ENCODE results near the gene BDKRB1. TPM values are rescaled to one million over a fixed set of nuclear protein-coding genes. Genes with fewer than 3 reads are reported as not detected.
A peak's percentile ranks its signal among the peaks of the same experiment; 100 is the strongest.

The BDKRB1 gene
- total RNA-seq, 4 donors from 2014 or later, result 0.63 to 2.4 (median 2.2) TPM; not detected in 1

DNA sequence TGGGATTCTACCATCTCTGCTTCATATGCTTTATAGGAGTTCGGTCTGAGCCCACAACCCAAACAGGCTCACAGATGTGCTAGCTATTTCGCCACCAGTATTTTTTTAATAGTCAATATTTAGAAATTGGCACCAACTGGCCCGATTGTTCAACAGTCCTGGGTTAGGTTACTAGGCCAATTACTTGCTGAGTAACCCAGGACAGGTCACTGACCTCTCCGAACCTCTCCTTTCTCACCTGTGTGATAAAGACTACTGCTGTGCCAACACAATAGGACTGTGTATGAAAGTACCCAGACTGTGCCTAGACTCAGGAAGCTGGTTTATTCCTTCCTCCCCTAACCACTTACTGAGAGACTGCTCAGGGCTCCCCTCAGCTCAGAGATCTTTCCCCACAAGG is 43.1 kb upstream of the BDKRB1 start:
- TF ChIP-seq, protein P1, sequence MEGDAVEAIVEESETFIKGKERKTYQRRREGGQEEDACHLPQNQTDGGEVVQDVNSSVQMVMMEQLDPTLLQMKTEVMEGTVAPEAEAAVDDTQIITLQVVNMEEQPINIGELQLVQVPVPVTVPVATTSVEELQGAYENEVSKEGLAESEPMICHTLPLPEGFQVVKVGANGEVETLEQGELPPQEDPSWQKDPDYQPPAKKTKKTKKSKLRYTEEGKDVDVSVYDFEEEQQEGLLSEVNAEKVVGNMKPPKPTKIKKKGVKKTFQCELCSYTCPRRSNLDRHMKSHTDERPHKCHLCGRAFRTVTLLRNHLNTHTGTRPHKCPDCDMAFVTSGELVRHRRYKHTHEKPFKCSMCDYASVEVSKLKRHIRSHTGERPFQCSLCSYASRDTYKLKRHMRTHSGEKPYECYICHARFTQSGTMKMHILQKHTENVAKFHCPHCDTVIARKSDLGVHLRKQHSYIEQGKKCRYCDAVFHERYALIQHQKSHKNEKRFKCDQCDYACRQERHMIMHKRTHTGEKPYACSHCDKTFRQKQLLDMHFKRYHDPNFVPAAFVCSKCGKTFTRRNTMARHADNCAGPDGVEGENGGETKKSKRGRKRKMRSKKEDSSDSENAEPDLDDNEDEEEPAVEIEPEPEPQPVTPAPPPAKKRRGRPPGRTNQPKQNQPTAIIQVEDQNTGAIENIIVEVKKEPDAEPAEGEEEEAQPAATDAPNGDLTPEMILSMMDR (IDR thresholded peaks at IDR 0.05), result no peak
- TF ChIP-seq POLR2A (IDR thresholded peaks at IDR 0.05) (no peak), EP300 (IDR thresholded peaks at IDR 0.05) (no peak)
- Histone ChIP-seq H3K4me3 (no peak overlapping the region), H3K27me3 (no peaks in the 10 kb centered on the region), H3K4me1 (peaks cover 0 to 37% (median 0%) of the 10 kb centered on the region in 4 donors), H3K9me3 (peaks cover 0 to 24% (median 0%) of the 10 kb centered on the region in 4 donors), H3K27ac (peak overlapping the region in 1 of 4 donors; percentile 15), H3K36me3 (peaks cover 0 to 16% (median 0%) of the 10 kb centered on the region in 3 donors)
- no peak for DNase-seq (ENCODE audit: low spot score in 2 of 2)
- 95% methylated on average over 4 of the region's 4 CpGs for WGBS, 2 donors

DNA sequence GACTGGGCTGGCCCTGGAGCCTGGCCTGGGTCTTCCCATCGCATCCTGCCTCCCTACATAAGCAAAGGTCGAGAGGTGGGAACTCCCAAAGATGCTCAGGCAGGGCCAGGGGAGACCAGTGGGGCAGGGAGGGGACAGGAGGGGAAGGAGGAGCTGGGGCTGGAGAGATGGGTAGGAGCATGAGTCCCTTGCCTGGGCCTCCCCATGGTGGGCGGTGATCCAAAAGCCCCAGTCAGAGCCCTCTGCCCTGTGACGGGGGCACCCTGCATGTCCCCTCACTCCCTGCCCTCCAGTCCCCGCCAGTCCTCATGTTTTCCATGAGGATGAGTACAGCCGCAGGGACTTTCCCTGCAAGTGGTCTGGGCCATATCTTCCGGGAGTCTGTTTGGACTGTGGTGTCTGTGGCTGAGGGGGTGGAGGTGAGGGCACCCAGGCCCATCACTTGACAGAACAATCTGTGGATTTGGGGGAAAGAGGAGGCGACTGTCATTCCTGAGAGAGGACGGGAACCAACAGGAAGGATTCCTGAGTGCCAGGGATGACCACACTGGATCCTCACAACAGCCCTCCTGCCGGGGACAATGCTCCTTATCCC is 42.0 kb upstream of the BDKRB1 start:
- H3K27ac ChIP-seq, result peak overlapping the region in 1 of 4 donors; percentile 1

DNA sequence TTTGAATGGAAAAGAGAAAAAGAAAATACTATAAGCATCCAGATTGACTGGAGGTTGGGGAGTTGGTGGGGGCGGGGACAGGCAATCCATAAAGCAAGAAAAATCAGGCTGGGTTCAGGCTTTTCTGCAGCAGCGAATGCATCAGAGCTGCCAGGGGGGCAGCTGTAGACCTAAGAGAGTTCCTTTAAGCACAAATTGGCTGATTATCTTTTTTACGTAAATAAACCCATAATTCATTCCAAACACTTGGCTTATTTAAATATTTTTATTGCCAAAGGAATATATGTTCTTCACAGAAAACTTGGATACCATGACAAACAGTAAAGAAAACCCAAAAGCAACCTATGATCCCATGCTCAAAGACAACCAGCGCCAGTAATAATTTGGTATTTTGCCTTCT is 41.2 kb upstream of the BDKRB1 start:
- WGBS, 2 donors, result 78 to 80% methylated on average over 4 of the region's 4 CpGs
- Histone ChIP-seq H3K27ac (no peak overlapping the region), H3K9me3 (peaks cover 0 to 24% (median 0%) of the 10 kb centered on the region in 4 donors), H3K27me3 (no peaks in the 10 kb centered on the region), H3K4me1 (peaks cover 0 to 37% (median 0%) of the 10 kb centered on the region in 4 donors), H3K36me3 (peaks cover 0 to 16% (median 0%) of the 10 kb centered on the region in 3 donors), H3K4me3 (no peak overlapping the region)
- DNase-seq (ENCODE audit: low spot score in 2 of 2), result no peak
- TF ChIP-seq, protein P1 (IDR thresholded peaks at IDR 0.05), result no peak
- TF ChIP-seq EP300 (IDR thresholded peaks at IDR 0.05) (no peak), POLR2A (IDR thresholded peaks at IDR 0.05) (no peak)

More for the DNA sequence above, 42.0 kb upstream of the BDKRB1 start:
- peaks cover 0 to 16% (median 0%) of the 10 kb centered on the region in 3 donors for H3K36me3 ChIP-seq
- H3K9me3 ChIP-seq, result peaks cover 0 to 24% (median 0%) of the 10 kb centered on the region in 4 donors
- H3K27me3 ChIP-seq, result no peaks in the 10 kb centered on the region
- H3K4me1 ChIP-seq, result peaks cover 0 to 37% (median 0%) of the 10 kb centered on the region in 4 donors
- H3K4me3 ChIP-seq, result no peak overlapping the region
- TF ChIP-seq, protein P1 (IDR thresholded peaks at IDR 0.05), result no peak
- TF ChIP-seq POLR2A (IDR thresholded peaks at IDR 0.05) (no peak), EP300 (IDR thresholded peaks at IDR 0.05) (no peak)
- 78 to 83% methylated on average over 10 of the region's 10 CpGs for WGBS, 2 donors
- DNase-seq (ENCODE audit: low spot score in 2 of 2), result no peak

DNA sequence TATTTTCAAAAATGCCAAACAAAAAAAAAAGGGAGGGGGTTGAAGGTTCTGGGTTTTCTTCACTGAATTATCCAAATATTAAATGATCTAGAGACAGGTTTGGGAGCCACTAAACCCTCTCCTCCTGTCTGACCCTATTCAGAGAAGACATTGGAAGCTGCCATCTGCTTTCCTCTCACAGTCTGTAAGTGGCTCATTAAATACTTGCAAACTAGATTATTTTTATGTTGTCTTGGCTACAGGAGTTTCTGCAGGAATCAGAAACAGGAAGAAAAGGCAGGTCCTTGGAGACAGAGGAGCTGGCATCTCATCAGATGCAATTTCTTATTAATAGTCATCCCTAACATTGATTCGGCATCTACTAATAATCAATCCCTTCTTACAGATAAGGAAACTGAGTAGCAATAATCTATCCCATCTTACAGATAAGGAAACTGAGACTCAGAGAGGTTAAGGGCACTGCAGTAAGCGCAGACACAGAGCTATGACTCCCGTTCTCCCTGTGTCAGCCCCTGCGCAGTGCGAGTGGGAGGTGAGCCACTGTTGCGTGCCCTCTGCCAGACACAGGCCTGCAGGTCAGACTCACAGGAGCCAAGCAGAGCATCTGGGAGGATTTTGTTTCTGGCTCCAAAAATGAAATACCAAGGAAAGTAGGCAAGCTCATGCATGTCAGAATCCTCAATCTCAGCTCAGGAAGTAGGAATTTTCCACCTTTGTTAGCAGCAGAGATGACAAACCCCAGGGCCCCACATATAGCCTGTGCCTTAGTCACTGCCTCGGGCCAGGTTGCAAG is 40.4 kb upstream of the BDKRB1 start:
- TF ChIP-seq EP300 (IDR thresholded peaks at IDR 0.05), result no peak
- TF ChIP-seq, protein P1 (IDR thresholded peaks at IDR 0.05), result no peak
- TF ChIP-seq POLR2A (IDR thresholded peaks at IDR 0.05), result no peak
- peaks cover 0 to 16% (median 0%) of the 10 kb centered on the region in 3 donors for H3K36me3 ChIP-seq
- 65 to 78% methylated on average over 4 to 7 of the region's 7 CpGs for WGBS, 2 donors
- no peak for DNase-seq (ENCODE audit: low spot score in 2 of 2)
- H3K4me1 ChIP-seq, result peaks cover 0 to 40% (median 0%) of the 10 kb centered on the region in 4 donors
- H3K27ac ChIP-seq, result no peak overlapping the region
- H3K9me3 ChIP-seq, result peaks cover 0 to 24% (median 0%) of the 10 kb centered on the region in 4 donors
- no peak overlapping the region for H3K4me3 ChIP-seq
- no peaks in the 10 kb centered on the region for H3K27me3 ChIP-seq

DNA sequence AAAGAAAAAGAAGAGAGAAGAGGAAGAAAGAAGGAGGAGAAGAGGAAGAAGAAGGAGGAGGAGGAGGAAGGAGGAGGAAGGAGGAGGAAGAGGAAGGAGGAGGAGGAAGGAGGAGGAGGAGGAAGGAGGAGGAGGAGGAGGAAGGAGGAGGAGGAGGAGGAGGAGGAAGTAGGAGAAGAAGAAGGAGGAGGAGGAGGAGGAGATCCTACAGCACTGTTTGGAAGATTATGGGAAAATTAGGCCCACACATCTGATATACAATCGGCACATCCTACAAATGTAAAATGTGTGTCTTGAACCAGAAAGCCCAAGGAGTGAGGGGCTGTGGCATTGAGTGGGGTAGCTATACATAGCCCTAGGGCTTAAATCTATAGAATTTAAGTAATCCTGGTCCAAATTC is 39.4 kb upstream of the BDKRB1 start:
- DNase-seq (ENCODE audit: low spot score in 2 of 2), result no peak
- H3K27me3 ChIP-seq, result no peaks in the 10 kb centered on the region
- TF ChIP-seq, protein P1 (IDR thresholded peaks at IDR 0.05), result no peak
- TF ChIP-seq EP300 (IDR thresholded peaks at IDR 0.05) (no peak), POLR2A (IDR thresholded peaks at IDR 0.05) (no peak)
- no peak overlapping the region for H3K4me3 ChIP-seq
- peaks cover 0 to 16% (median 0%) of the 10 kb centered on the region in 4 donors for H3K9me3 ChIP-seq
- H3K27ac ChIP-seq, result no peak overlapping the region
- WGBS, 2 donors, result 81 to 89% methylated on average over 1 of the region's 1 CpG
- peaks cover 0 to 9% (median 0%) of the 10 kb centered on the region in 3 donors for H3K36me3 ChIP-seq
- H3K4me1 ChIP-seq, result peaks cover 0 to 50% (median 0%) of the 10 kb centered on the region in 4 donors

Measured in tibial nerve (tissue), 4 donors.